Liver (tissue), 9 donors: Measurements from ENCODE around the gene ARHGEF25. TPM values are rescaled to one million over a fixed set of nuclear protein-coding genes. Genes with fewer than 3 reads are reported as not detected.
"Not testable (repeated sequence)": the region's sequence is repeated elsewhere in the genome, so short reads cannot be mapped to it uniquely, and the experiment has no call there.

ENCODE experiments used
- DNase-seq: peaks from one replicate; pipeline ENCODE4 v3.0.0-alpha.2; 2017; ENCODE audit warnings: low spot score
- H3K27ac ChIP-seq, 2 donors: one replicate each; pipeline ENCODE4 v1.7.0; 2013; ENCODE audit warnings: inconsistent platforms in 2 of 2, low read length in 2 of 2, control low read depth in 1 of 2, low read depth in 1 of 2, mild to moderate bottlenecking in 1 of 2
- H3K27me3 ChIP-seq, 4 donors: one replicate each; pipeline versions ENCODE4 v1.6.1 to v1.7.0; 2013; ENCODE audit warnings: low read length in 3 of 4, inconsistent platforms in 1 of 4, mild to moderate bottlenecking in 1 of 4, moderate library complexity in 1 of 4; ENCODE audit not compliant: control insufficient read depth in 4 of 4, insufficient read depth in 4 of 4
- H3K36me3 ChIP-seq, 4 donors: one replicate each; pipeline versions ENCODE4 v1.6.1 to v1.7.0; 2013; ENCODE audit warnings: low read length in 3 of 4, mild to moderate bottlenecking in 3 of 4, low read depth in 1 of 4, moderate library complexity in 1 of 4; ENCODE audit not compliant: control insufficient read depth in 4 of 4, insufficient read depth in 3 of 4
- H3K4me1 ChIP-seq, 4 donors: one replicate each; pipeline versions ENCODE4 v1.6.1 to v1.7.0; 2013; ENCODE audit warnings: low read length in 3 of 4, mild to moderate bottlenecking in 3 of 4, moderate library complexity in 1 of 4; ENCODE audit not compliant: control insufficient read depth in 4 of 4, insufficient read depth in 4 of 4
- H3K4me3 ChIP-seq, 3 donors: one replicate each; pipeline versions ENCODE4 v1.6.1 to v1.7.0; 2013; ENCODE audit warnings: low read length in 3 of 3, control low read depth in 1 of 3, low read depth in 1 of 3, mild to moderate bottlenecking in 1 of 3
- H3K9ac ChIP-seq, 2 donors: one replicate each; pipeline ENCODE4 v1.7.0; 2013; ENCODE audit warnings: low read length in 2 of 2, mild to moderate bottlenecking in 2 of 2, moderate library complexity in 2 of 2, control low read depth in 1 of 2, low read depth in 1 of 2
- H3K9me3 ChIP-seq, 4 donors: one replicate each; pipeline versions ENCODE4 v1.6.1 to v1.7.0; 2013; ENCODE audit warnings: low read length in 3 of 4; ENCODE audit not compliant: control insufficient read depth in 4 of 4
- CTCF ChIP-seq: fragments of 150-350 bp; IDR thresholded peaks from 2 replicates; pipeline ENCODE4 v1.5.1; 2017; ENCODE audit warnings: improper control_type of control experiment, low read depth, low read length; ENCODE audit not compliant: missing input control
- EGR1 ChIP-seq, 2 donors: IDR thresholded peaks; 2 replicates each; pipeline ENCODE4 v1.6.1; 2016 to 2018; ENCODE audit warnings: antibody characterized with exemption in 2 of 2, low read depth in 2 of 2
- FOXA1 ChIP-seq: IDR thresholded peaks from 2 replicates; pipeline ENCODE4 v1.6.1; 2016; ENCODE audit warnings: antibody characterized with exemption
- GABPA ChIP-seq, 2 donors: IDR thresholded peaks in 1 of 2; conservative IDR thresholded peaks in 1 of 2; 2 replicates each; pipeline ENCODE4 v1.6.1; 2016; ENCODE audit warnings: antibody characterized with exemption in 2 of 2, mild to moderate bottlenecking in 1 of 2, moderate library complexity in 1 of 2
- JUND ChIP-seq, 2 donors: IDR thresholded peaks; 2 replicates each; pipeline ENCODE4 v1.6.1; 2016; ENCODE audit warnings: antibody characterized with exemption in 2 of 2
- NR2F2 ChIP-seq: IDR thresholded peaks from 2 replicates; pipeline ENCODE4 v1.6.1; 2016; ENCODE audit warnings: antibody characterized with exemption
- RAD21 ChIP-seq, 2 donors: IDR thresholded peaks; 2 replicates each; pipeline ENCODE4 v1.6.1; 2016; ENCODE audit warnings: antibody characterized with exemption in 2 of 2, mild to moderate bottlenecking in 2 of 2
- TAF1 ChIP-seq: conservative IDR thresholded peaks from 2 replicates; pipeline ENCODE4 v1.6.1; 2016; ENCODE audit warnings: antibody characterized with exemption, mild to moderate bottlenecking
- WGBS: extraction: QIAGEN DNeasy Blood & Tissue Kit; methylation state at CpG from one replicate; pipeline ENCODE4 v1.1.7; 2013; 5-methylcytosine and 5-hydroxymethylcytosine counted together
- polyA plus RNA-seq, 2 donors: library from polyadenylated mRNA; stranded (reverse) in 1 of 2; unstranded in 1 of 2; fragments of 200-250 nt in 1 of 2; fragments of >200 nt in 1 of 2; fragmentation: Nextera tagmentation in 1 of 2; extraction: Ambion mirVana in 1 of 2; gene quantifications; one replicate each; pipeline versions ENCODE4 v1.2.1 to v1.2.3, GENCODE V29; 2013 to 2015
- total RNA-seq, 2 donors: library from RNA; depleted of rRNA; stranded (reverse); fragments of >200 nt; gene quantifications; one replicate each; pipeline ENCODE4 v1.2.3, GENCODE V29; 2014
- TF ChIP-seq, protein P1 (sequence below): IDR thresholded peaks from 2 replicates; pipeline ENCODE4 v1.6.1; 2016; ENCODE audit warnings: antibody characterized with exemption, mild to moderate bottlenecking
- TF ChIP-seq, protein P2 (sequence below): IDR thresholded peaks from 2 replicates; pipeline ENCODE4 v1.6.1; 2016; ENCODE audit warnings: antibody characterized with exemption
- donor health status: healthy.
- donor health status: healthy.
- donor health status: healthy.
- donor health status: healthy.
- donor health status: healthy.

ARHGEF25 gene
- total and polyA plus RNA-seq, 4 donors: 0.57 to 2.3 (median 1.9) TPM

DNA sequence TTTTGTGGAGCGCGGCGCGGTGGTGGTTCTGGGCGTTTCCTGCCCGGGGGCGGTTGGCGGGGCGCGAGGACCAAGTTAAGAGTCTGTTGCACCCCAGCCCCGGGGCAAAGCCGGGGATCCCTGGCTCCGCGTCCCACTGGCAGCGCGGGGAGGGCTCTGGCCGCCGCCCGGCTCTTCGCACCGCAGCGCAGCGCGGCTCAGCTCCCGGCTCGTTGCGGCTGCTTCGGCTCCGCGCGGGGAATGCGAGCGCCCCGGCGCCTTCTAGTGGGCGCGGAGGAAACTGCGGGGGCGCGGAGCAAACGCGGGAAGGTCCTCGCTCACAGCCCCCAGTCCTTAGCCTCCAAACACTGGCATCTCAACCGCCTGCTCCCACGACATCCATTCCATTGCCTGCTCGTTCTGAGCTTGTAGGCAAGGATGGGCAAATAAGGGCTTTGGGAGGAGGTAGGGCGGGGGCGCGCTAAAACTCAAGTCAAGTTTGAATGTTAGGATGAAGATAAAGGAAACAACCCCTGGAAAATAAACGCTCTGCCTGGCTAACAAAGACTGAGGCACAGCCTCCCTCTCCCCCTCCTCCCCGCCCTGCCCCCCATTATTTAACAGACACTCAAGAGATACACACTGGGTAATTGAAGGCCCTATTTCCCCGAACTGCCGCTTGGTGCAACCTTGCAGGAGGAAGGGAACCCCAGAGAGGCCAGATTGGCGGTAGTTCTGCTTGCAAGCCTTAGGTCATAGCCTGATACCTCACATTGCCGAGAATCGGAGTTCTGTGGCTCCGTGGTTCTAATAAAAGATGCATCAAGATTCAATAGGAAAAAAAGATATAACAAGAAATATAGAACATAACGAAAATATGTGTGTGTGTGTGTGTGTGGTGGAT, 22.0 kb downstream of the ARHGEF25 start, which contains the start of gene B4GALNT1:
TSS of gene B4GALNT1 (minus strand) at position 244 of the 883 bp plus-strand sequence. CDS start 1,069 bp downstream, outside the sequence.
- H3K4me3 ChIP-seq: peak within 1 kb of the TSS in 2 of 3 donors; percentile 23 to 65
- peaks cover 2 to 15% (median 7%) of the 10 kb centered on the region in 4 donors for H3K27me3 ChIP-seq
- DNase-seq: peak; percentile 64
- no peaks in the 10 kb centered on the region for H3K9me3 ChIP-seq
- no peaks in the 10 kb centered on the region for H3K36me3 ChIP-seq
- peaks cover 0 to 15% (median 8%) of the 10 kb centered on the region in 4 donors for H3K4me1 ChIP-seq
- no peak within 1 kb of the TSS for H3K27ac ChIP-seq
- H3K9ac ChIP-seq: no peak within 1 kb of the TSS
- peak; percentile 79 for TF ChIP-seq CTCF
- TF ChIP-seq JUND (IDR thresholded peaks at IDR 0.05): no peak
- no peak for TF ChIP-seq EGR1 (IDR thresholded peaks at IDR 0.05; ENCODE audit: low read depth in 2 of 2)
- TF ChIP-seq, protein P1, sequence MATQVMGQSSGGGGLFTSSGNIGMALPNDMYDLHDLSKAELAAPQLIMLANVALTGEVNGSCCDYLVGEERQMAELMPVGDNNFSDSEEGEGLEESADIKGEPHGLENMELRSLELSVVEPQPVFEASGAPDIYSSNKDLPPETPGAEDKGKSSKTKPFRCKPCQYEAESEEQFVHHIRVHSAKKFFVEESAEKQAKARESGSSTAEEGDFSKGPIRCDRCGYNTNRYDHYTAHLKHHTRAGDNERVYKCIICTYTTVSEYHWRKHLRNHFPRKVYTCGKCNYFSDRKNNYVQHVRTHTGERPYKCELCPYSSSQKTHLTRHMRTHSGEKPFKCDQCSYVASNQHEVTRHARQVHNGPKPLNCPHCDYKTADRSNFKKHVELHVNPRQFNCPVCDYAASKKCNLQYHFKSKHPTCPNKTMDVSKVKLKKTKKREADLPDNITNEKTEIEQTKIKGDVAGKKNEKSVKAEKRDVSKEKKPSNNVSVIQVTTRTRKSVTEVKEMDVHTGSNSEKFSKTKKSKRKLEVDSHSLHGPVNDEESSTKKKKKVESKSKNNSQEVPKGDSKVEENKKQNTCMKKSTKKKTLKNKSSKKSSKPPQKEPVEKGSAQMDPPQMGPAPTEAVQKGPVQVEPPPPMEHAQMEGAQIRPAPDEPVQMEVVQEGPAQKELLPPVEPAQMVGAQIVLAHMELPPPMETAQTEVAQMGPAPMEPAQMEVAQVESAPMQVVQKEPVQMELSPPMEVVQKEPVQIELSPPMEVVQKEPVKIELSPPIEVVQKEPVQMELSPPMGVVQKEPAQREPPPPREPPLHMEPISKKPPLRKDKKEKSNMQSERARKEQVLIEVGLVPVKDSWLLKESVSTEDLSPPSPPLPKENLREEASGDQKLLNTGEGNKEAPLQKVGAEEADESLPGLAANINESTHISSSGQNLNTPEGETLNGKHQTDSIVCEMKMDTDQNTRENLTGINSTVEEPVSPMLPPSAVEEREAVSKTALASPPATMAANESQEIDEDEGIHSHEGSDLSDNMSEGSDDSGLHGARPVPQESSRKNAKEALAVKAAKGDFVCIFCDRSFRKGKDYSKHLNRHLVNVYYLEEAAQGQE: no peak
- no peak for TF ChIP-seq TAF1
- no peak for TF ChIP-seq FOXA1
- TF ChIP-seq RAD21 (IDR thresholded peaks at IDR 0.05): peak; percentile 41 to 75
- WGBS: 3% methylated on average over 58 of the region's 58 CpGs

GRCh38 chr12:57636731-57637130, 25.5 kb downstream of the ARHGEF25 start:
- not testable (repeated sequence) for H3K9me3 ChIP-seq, DNase-seq
- WGBS: 78% methylated on average over 9 of the region's 9 CpGs

GRCh38 chr12:57637364-57637763, 26.1 kb downstream of the ARHGEF25 start:
- 72% methylated on average over 3 of the region's 3 CpGs for WGBS
- Histone ChIP-seq H3K27me3 (peaks cover 0 to 7% (median 1%) of the 10 kb centered on the region in 4 donors), H3K9me3 (no peaks in the 10 kb centered on the region), H3K27ac (no peak overlapping the region), H3K36me3 (no peaks in the 10 kb centered on the region), H3K4me1 (peaks cover 0 to 8% (median 4%) of the 10 kb centered on the region in 4 donors), H3K4me3 (no peak overlapping the region), H3K9ac (no peak overlapping the region)
- no peak for DNase-seq
- TF ChIP-seq, protein P2, sequence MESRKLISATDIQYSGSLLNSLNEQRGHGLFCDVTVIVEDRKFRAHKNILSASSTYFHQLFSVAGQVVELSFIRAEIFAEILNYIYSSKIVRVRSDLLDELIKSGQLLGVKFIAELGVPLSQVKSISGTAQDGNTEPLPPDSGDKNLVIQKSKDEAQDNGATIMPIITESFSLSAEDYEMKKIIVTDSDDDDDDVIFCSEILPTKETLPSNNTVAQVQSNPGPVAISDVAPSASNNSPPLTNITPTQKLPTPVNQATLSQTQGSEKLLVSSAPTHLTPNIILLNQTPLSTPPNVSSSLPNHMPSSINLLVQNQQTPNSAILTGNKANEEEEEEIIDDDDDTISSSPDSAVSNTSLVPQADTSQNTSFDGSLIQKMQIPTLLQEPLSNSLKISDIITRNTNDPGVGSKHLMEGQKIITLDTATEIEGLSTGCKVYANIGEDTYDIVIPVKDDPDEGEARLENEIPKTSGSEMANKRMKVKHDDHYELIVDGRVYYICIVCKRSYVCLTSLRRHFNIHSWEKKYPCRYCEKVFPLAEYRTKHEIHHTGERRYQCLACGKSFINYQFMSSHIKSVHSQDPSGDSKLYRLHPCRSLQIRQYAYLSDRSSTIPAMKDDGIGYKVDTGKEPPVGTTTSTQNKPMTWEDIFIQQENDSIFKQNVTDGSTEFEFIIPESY: no peak
- TF ChIP-seq CTCF (no peak), JUND (IDR thresholded peaks at IDR 0.05) (no peak), RAD21 (IDR thresholded peaks at IDR 0.05) (no peak), NR2F2 (no peak), GABPA (IDR thresholded peaks at IDR 0.05 in 1 of 2, conservative IDR thresholded peaks at IDR 0.05 in 1 of 2) (no peak)
- TF ChIP-seq, protein P1: no peak

More at GRCh38 chr12:57636731-57637130, 25.5 kb downstream of the ARHGEF25 start:
- H3K36me3 ChIP-seq, H3K4me3 ChIP-seq, H3K27ac ChIP-seq, H3K9ac ChIP-seq: not testable (repeated sequence)
- peaks cover 0 to 13% (median 3%) of the 10 kb centered on the region in 4 donors for H3K27me3 ChIP-seq
- H3K4me1 ChIP-seq: peaks cover 0 to 15% (median 8%) of the 10 kb centered on the region in 4 donors
